Fibroblast of mammary gland (primary cell): Measurements from ENCODE around the gene TGFBI.

Source experiments
- DNase-seq: peaks from one replicate; pipeline ENCODE4 v3.0.0-alpha.2; 2010; ENCODE audit warnings: low read depth
- H3K4me3 ChIP-seq: 2 replicates; pipeline ENCODE4 v1.5.1; 2011; ENCODE audit warnings: low read depth, mild to moderate bottlenecking, low read length, moderate library complexity; ENCODE audit not compliant: control insufficient read depth
- CTCF ChIP-seq: conservative IDR thresholded peaks from 2 replicates; pipeline ENCODE4 v1.5.1; 2011; ENCODE audit warnings: low read depth, low read length, inconsistent platforms; ENCODE audit not compliant: control insufficient read depth, insufficient read depth

Gene TGFBI

GRCh38 chr5:136000147-136000546 lies 28.6 kb upstream of the TGFBI start:
- no peak for DNase-seq
- TF ChIP-seq CTCF: no peak
- no peak overlapping the region for H3K4me3 ChIP-seq

GRCh38 chr5:136000932-136001331 lies 27.9 kb upstream of the TGFBI start:
- TF ChIP-seq CTCF: no peak
- no peak overlapping the region for H3K4me3 ChIP-seq
- DNase-seq: no peak

- no peak for TF ChIP-seq CTCF
- H3K4me3 ChIP-seq: no peak overlapping the region
- peak; percentile 93 for DNase-seq
These were observed 27.3 kb upstream of the TGFBI start for GRCh38 chr5:136001466-136001981.

- DNase-seq: peak; percentile 96
- no peak for TF ChIP-seq CTCF
- H3K4me3 ChIP-seq: no peak overlapping the region
These were observed 24.4 kb upstream of the TGFBI start for GRCh38 chr5:136004436-136004835.

GRCh38 chr5:136005476-136005875 lies 23.3 kb upstream of the TGFBI start:
- no peak for DNase-seq
- TF ChIP-seq CTCF: no peak
- H3K4me3 ChIP-seq: no peak overlapping the region

GRCh38 chr5:136006164-136006563 lies 22.6 kb upstream of the TGFBI start:
- DNase-seq: peak; percentile 94
- no peak for TF ChIP-seq CTCF

GRCh38 chr5:136006761-136007251 lies 22.0 kb upstream of the TGFBI start:
- DNase-seq: peak; percentile 99
- no peak for TF ChIP-seq CTCF
- no peak overlapping the region for H3K4me3 ChIP-seq

More at GRCh38 chr5:136006164-136006563, 22.6 kb upstream of the TGFBI start:
- H3K4me3 ChIP-seq: no peak overlapping the region
